Putamen (tissue), 1 donor: ENCODE results near the gene MKRN1.
"Not testable (repeated sequence)": the region's sequence is repeated elsewhere in the genome, so short reads cannot be mapped to it uniquely, and the experiment has no call there.

ENCODE experiments used
- DNase-seq: peaks from one replicate; pipeline ENCODE4 v3.0.0-alpha.2; 2016; ENCODE audit warnings: low spot score

MKRN1 gene

GRCh38 chr7:140479062-140479738 is at the start of gene MKRN1:
Gene MKRN1 (minus strand): TSS chr7:140479505. CDS start chr7:140479344, 161 bp downstream.
- peak; percentile 95 for DNase-seq

- no peak for DNase-seq
Observed at GRCh38 chr7:140526787-140527664, 47.7 kb upstream of the MKRN1 start.

GRCh38 chr7:140526214-140526613 is 46.9 kb upstream of the MKRN1 start:
- no peak for DNase-seq

GRCh38 chr7:140525743-140526142 is 46.4 kb upstream of the MKRN1 start:
- no peak for DNase-seq

- no peak for DNase-seq
Observed at GRCh38 chr7:140521421-140521820, 42.1 kb upstream of the MKRN1 start.

GRCh38 chr7:140519007-140519399 is 39.7 kb upstream of the MKRN1 start:
- no peak for DNase-seq

GRCh38 chr7:140518370-140519006 is 39.2 kb upstream of the MKRN1 start:
- no peak for DNase-seq

- DNase-seq, result peak; percentile 80
Observed at GRCh38 chr7:140517546-140518369, 38.5 kb upstream of the MKRN1 start.

- no peak for DNase-seq
Observed at GRCh38 chr7:140512317-140513000, 33.2 kb upstream of the MKRN1 start.

GRCh38 chr7:140509789-140510188 is 30.5 kb upstream of the MKRN1 start:
- no peak for DNase-seq

GRCh38 chr7:140507556-140507955 is 28.3 kb upstream of the MKRN1 start:
- not testable (repeated sequence) for DNase-seq

GRCh38 chr7:140506788-140507464 is 27.6 kb upstream of the MKRN1 start:
- DNase-seq, result no peak

- DNase-seq, result no peak
Observed at GRCh38 chr7:140501966-140502365, 22.7 kb upstream of the MKRN1 start.

GRCh38 chr7:140497807-140498206 is 18.5 kb upstream of the MKRN1 start:
- DNase-seq, result not testable (repeated sequence)

GRCh38 chr7:140497241-140497769 is 18.0 kb upstream of the MKRN1 start:
- no peak for DNase-seq

- DNase-seq, result no peak
Observed at GRCh38 chr7:140495514-140496097, 16.3 kb upstream of the MKRN1 start.

GRCh38 chr7:140494867-140495266 is 15.6 kb upstream of the MKRN1 start:
- no peak for DNase-seq

- no peak for DNase-seq
Observed at GRCh38 chr7:140489026-140489359, 9.7 kb upstream of the MKRN1 start.

GRCh38 chr7:140485500-140486265 is 6.4 kb upstream of the MKRN1 start:
- DNase-seq, result no peak
